ENCODE measurements around the gene SMIM29.

Gene SMIM29

DNA sequence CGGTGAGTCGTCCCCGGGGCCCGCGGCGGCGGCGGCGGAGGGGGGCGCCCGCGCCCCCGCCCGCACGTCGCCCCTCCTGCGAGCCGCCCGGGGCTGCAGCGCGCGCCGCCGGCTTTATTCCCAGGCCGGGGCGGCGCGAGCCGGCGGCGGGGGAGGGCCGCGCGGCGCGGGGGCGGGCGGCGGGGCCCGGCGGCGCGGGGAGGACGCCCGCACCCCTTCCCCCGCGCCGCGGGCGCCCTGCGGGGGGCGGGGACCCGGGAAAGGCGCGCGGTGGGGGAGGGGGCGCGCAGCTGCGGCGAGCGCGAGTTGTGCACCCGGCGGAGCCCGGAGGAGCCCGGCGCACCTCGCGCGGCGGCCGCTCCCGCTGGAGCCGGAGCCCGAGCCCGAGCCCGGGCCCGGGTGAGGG, 11.5 kb downstream of the SMIM29 start:
- Histone ChIP-seq H3K9me2 (replicated peaks; ENCODE audit: control insufficient read depth, low read length) (no peaks in the 10 kb centered on the region), H3K79me2 (ENCODE audit: control insufficient read depth, low read length) (peaks cover 57% of the 10 kb centered on the region), H3K4me1 (ENCODE audit: control insufficient read depth, low read length) (peaks cover 53% of the 10 kb centered on the region), H3F3A (ENCODE audit: control insufficient read depth, insufficient read depth) (peaks cover 57% of the 10 kb centered on the region), H3K36me3 (ENCODE audit: control insufficient read depth, low read length) (peaks cover 51% of the 10 kb centered on the region), H3K9me3 (ENCODE audit: control insufficient read depth, insufficient read depth, low read length) (no peaks in the 10 kb centered on the region), H3K27ac (ENCODE audit: low read depth, low read length) (peak overlapping the region; percentile 94), H4K20me1 (ENCODE audit: control insufficient read depth, insufficient read depth, low read depth, low read length) (peaks cover 28% of the 10 kb centered on the region), H3K27me3 (ENCODE audit: control insufficient read depth, low read length) (no peaks in the 10 kb centered on the region), H3K4me2 (ENCODE audit: low read length) (peak overlapping the region; percentile 69), H3K4me3 (ENCODE audit: low read length) (peak overlapping the region; percentile 82)
- TF ChIP-seq EZH2phosphoT487 (IDR thresholded peaks at IDR 0.05; ENCODE audit: borderline replicate concordance, low read length) = no peak
- TF ChIP-seq, protein P1, sequence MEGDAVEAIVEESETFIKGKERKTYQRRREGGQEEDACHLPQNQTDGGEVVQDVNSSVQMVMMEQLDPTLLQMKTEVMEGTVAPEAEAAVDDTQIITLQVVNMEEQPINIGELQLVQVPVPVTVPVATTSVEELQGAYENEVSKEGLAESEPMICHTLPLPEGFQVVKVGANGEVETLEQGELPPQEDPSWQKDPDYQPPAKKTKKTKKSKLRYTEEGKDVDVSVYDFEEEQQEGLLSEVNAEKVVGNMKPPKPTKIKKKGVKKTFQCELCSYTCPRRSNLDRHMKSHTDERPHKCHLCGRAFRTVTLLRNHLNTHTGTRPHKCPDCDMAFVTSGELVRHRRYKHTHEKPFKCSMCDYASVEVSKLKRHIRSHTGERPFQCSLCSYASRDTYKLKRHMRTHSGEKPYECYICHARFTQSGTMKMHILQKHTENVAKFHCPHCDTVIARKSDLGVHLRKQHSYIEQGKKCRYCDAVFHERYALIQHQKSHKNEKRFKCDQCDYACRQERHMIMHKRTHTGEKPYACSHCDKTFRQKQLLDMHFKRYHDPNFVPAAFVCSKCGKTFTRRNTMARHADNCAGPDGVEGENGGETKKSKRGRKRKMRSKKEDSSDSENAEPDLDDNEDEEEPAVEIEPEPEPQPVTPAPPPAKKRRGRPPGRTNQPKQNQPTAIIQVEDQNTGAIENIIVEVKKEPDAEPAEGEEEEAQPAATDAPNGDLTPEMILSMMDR (IDR thresholded peaks at IDR 0.05; ENCODE audit: low read depth, low read length, poor library complexity, severe bottlenecking) = no peak

GRCh38 chr6:34236443-34237315, 12.1 kb downstream of the SMIM29 start, which contains the start of gene HMGA1:
TSS of gene HMGA1 (plus strand) at chr6:34236873. CDS start at chr6:34240781, 3,908 bp downstream.
- Histone ChIP-seq H3K27me3 (ENCODE audit: control insufficient read depth, low read length) (no peaks in the 10 kb centered on the region), H3K4me2 (ENCODE audit: low read length) (peak within 1 kb of the TSS; percentile 95), H3F3A (ENCODE audit: control insufficient read depth, insufficient read depth) (peaks cover 50% of the 10 kb centered on the region), H4K20me1 (ENCODE audit: control insufficient read depth, insufficient read depth, low read depth, low read length) (peaks cover 26% of the 10 kb centered on the region; the same call in 1 of the 2 replicates), H3K79me2 (ENCODE audit: control insufficient read depth, low read length) (peaks cover 51% of the 10 kb centered on the region), H3K36me3 (ENCODE audit: control insufficient read depth, low read length) (peaks cover 45% of the 10 kb centered on the region), H3K9me3 (ENCODE audit: control insufficient read depth, insufficient read depth, low read length) (no peaks in the 10 kb centered on the region), H3K4me1 (ENCODE audit: control insufficient read depth, low read length) (peaks cover 48% of the 10 kb centered on the region), H3K27ac (ENCODE audit: low read depth, low read length) (peak within 1 kb of the TSS; percentile 94), H3K4me3 (ENCODE audit: low read length) (peak within 1 kb of the TSS; percentile 82), H3K9me2 (replicated peaks; ENCODE audit: control insufficient read depth, low read length) (no peaks in the 10 kb centered on the region)
- no peak for TF ChIP-seq EZH2phosphoT487 (IDR thresholded peaks at IDR 0.05; ENCODE audit: borderline replicate concordance, low read length)
- TF ChIP-seq, protein P1 (IDR thresholded peaks at IDR 0.05; ENCODE audit: low read depth, low read length, poor library complexity, severe bottlenecking) = no peak

- Histone ChIP-seq H3K36me3 (ENCODE audit: control insufficient read depth, low read length) (peaks cover 39% of the 10 kb centered on the region), H3K27me3 (ENCODE audit: control insufficient read depth, low read length) (no peaks in the 10 kb centered on the region), H3K27ac (ENCODE audit: low read depth, low read length) (peak overlapping the region; percentile 86), H3K9me3 (ENCODE audit: control insufficient read depth, insufficient read depth, low read length) (no peaks in the 10 kb centered on the region), H3F3A (ENCODE audit: control insufficient read depth, insufficient read depth) (peaks cover 44% of the 10 kb centered on the region), H3K79me2 (ENCODE audit: control insufficient read depth, low read length) (peaks cover 45% of the 10 kb centered on the region), H4K20me1 (ENCODE audit: control insufficient read depth, insufficient read depth, low read depth, low read length) (peaks cover 23% of the 10 kb centered on the region; the same call in 1 of the 2 replicates), H3K4me1 (ENCODE audit: control insufficient read depth, low read length) (peaks cover 42% of the 10 kb centered on the region), H3K9me2 (replicated peaks; ENCODE audit: control insufficient read depth, low read length) (no peaks in the 10 kb centered on the region), H3K4me3 (ENCODE audit: low read length) (peak overlapping the region; percentile 82), H3K4me2 (ENCODE audit: low read length) (peak overlapping the region; percentile 95)
- no peak for TF ChIP-seq EZH2phosphoT487 (IDR thresholded peaks at IDR 0.05; ENCODE audit: borderline replicate concordance, low read length)
- TF ChIP-seq, protein P1 (IDR thresholded peaks at IDR 0.05; ENCODE audit: low read depth, low read length, poor library complexity, severe bottlenecking) = no peak
Observed at GRCh38 chr6:34236131-34236442, 12.7 kb downstream of the SMIM29 start.

Measured in DOHH2 (cell line).